HuH-7 (cell line): ENCODE data around the gene CDKL5.
"Not testable (repeated sequence)": the region's sequence is repeated elsewhere in the genome, so short reads cannot be mapped to it uniquely, and the experiment has no call there.

Source experiments
- DNase-seq: peaks from one replicate; pipeline ENCODE4 v3.0.0; 2011; ENCODE audit warnings: low spot score

CDKL5 gene

DNA sequence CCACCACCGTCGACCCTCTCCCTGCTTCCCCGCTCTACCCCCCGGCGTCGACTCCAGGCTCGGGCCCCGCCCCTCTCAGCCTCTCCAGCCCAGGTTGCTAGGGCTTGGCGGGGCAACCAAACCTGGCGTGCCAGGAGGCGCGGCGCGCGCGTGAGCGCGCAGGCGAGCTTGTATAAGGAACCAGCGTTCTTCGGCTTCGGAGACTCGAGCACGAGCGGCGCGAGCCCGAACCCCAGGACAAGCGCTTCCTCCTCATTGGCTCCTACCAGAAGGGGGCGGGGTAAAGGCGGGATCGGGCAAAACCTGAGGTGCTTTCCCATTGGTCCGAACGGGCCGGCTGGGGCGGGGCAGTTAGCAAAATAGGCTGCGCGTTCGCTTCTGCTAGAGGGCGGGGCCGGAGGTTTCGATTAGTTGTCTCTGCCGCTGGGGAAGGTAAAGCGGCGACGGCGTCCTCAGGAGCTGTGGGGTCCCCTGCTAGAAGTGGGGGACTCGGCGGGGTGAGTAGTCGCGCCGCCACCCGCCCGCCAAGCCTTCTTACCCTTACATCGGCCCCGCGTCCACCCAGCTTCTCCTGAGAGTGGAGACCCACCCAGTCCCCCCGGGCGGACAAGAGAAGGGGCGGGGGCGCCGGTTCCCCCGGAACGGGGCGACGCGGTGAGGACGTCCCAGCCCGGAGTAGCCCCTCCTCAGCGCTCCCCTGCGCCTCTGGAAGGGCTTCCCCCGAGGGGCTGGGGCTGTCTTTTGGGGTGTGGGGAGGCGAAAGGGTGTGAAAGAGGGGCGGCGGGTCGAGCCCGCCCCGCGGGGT is at the start of gene CDKL5:
CDKL5 (plus strand) TSS at position 410 of the 805 bp plus-strand sequence. CDS start 81,489 bp downstream, outside the sequence.
- peak; percentile 70 for DNase-seq

DNA sequence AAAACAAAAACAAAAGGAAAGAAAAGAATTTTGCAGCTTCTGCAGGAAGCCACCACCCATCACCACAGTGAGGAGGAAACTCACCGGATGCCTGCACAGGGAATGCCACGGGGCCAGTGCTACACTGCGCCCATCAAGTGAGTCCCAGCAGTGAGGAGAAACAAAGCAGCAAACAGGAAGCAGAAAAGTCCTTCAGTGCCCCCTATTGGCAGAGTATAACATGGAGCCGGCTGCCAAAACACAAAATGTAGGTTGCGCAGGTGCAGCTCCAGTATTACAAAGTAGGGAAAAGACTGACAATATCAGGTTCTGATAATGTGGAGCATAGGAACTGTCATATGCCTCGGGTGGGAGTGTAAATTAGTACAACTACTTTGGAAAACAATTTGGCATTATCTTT is 47.6 kb upstream of the CDKL5 start:
- DNase-seq = peak; percentile 17

- DNase-seq = no peak
Observed at GRCh38 chrX:18389966-18390365, 35.4 kb upstream of the CDKL5 start.

- DNase-seq = peak; percentile 12
Observed at GRCh38 chrX:18390941-18391538, 34.4 kb upstream of the CDKL5 start.

DNA sequence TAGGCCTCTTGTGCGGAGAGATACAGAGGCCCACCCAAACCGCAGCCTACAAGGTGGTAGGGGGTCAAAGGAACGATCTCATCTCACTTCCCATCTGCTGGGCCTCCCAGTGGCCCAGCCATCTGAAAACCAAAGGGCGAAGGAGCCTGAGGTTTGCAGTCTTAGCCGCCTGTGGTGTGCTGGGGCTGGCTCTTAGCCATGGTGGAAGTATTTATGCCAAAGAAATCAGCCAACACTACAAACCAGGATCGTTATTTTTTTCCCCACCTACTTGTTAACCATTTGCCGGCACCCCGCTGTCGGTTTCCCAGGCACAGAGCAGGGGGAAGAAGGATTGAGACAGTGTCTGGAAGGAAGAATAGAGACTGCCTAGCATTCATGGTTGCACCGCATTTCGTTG is 30.9 kb upstream of the CDKL5 start:
- no peak for DNase-seq

DNA sequence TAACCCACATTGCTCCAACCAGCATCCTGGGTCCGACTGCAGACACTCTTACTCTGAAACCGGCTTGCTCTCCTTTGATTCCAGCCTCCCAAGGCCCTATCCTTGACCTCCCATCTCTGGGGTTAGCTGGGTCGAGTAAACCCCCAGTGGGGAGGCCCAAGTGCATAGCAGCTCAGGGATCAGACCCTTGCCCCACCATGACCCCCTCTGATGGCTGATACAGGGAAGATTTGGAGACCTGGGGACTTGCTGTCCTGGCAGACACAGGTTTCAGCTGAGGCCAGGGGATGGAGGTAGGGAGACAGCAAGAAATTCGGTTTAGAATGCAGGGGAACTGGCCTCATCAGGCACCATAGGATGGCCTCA is 23.6 kb upstream of the CDKL5 start:
- no peak for DNase-seq

DNA sequence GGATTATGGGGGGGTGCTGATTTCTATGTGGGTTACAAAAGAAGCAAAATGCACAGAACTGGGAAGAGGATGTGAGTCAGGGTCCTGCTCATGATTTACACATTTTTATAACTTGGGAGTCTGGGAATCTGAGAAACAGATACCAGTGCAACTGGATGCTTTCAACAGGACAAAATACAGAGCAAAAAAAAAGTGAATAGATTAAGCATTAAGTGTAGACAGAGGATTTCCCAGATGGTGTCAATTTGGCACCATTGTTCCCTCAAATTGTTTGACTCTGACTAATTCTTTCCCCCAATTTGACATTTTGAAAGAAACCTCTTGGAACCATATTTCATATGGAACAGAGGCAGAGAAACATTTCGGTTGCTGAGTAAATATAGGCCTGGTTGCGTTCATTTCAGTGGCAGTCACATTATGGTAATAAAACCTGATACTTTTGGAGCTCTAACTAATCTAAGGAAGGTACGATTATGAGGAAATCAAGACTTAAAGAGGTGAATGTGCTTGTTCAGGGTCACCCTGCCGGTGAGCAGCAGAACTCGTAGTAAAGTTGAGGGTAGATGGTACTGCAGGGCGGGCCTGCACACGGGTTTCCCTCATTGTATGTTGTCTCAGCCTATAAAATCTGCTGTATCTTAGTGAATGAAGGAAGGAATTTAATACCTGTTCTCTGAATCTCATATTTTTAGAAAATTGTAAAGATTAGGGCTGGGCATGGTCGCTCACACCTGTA is 18.7 kb upstream of the CDKL5 start:
- DNase-seq = no peak

DNA sequence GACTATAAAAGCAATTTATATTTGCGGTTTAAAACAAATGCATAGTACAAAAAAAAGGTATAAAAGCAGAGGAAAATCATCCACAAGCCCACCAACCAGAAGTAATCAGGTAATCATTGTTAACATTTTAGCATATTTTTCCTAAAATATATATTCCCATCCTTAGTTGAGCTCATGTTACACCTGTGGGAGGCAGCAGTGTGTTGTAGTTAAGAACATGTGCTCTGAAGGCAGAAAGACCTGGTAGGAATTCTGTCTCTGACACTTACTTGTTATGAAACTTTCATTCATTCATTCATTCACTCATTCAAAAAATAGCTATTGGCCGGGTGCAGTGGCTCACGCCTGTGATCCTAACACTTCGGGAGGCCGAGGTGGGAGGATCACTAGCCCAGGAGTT is 15.4 kb upstream of the CDKL5 start:
- no peak for DNase-seq

DNA sequence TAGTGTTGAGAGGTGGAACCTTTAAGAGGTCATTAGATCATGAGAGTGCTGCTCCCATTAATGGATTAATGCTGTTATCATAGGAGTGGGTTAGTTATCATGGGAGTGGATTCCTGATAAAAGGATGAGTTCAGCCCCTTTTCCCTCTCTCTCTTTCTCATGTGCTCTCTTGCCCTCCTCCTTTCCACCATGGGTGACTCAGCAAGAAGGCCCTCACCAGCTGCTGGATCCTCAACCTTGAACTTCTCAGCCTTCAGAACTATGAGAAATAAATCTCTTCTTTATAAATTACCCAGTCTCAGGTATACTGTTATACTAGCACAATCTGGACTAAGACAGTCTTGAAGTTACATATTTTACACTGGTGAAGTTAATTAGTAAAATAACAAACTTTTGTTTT is 10.0 kb upstream of the CDKL5 start:
- DNase-seq = no peak

GRCh38 chrX:18422325-18422724 is 3.1 kb upstream of the CDKL5 start:
- no peak for DNase-seq

- DNase-seq = no peak
Observed at GRCh38 chrX:18422886-18423285, 2.5 kb upstream of the CDKL5 start.

- no peak for DNase-seq
Observed at GRCh38 chrX:18424482-18425198, 768 bp upstream of the CDKL5 start.

DNA sequence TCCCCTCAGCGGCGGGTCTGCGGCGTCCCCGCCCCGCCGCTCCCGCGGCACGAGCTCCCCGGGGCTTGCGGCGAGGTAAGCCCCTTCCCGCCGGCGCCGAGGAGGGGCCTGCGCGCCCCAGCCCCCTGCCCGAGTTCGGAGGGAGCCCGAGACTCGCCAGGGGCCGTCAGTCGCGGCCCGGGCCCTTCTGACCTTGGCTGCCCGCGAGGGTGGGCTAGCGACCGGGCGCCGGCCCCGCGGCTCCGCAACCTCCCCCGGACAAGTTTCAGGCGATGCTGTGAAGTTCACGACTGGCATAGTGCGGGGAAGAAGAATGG is 554 bp downstream of the CDKL5 start:
- DNase-seq = no peak

GRCh38 chrX:18428006-18428405 is 2.6 kb downstream of the CDKL5 start:
- no peak for DNase-seq

DNA sequence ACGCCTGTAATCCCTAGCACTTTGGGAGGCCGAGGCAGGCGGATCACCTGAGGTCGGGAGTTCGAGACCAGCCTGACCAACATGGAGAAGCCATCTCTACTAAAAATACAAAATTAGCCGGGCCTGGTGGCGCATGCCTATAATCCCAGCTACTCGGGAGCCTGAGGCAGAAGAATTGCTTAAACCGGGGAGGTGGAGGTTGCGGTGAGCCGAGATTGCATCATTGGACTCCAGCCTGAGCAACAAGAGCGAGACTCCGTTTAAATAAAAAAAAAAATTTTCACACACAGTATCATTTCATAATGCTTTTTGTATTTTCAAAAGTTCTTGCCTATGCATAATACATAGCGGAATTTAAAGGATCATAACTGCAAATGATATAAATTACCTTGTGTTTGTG is 7.9 kb downstream of the CDKL5 start:
- DNase-seq = not testable (repeated sequence)

DNA sequence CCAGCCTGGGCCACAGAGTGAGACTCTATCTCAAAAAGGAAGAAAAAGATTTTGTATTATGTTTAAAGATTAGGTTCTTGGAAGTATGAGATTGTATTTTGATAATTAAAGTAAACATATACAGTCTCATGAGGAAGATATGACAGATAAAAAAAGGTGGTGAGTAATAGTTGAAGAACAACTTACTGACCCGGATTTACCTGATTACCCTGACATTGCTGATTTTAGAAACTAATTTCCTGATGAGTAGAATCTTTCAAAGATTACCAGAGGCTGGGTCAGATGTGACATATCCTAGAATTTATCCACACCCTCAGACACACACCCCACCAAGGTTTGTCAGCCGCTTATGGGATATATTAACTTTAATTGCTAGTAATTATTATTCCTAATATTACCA is 9.5 kb downstream of the CDKL5 start:
- no peak for DNase-seq

DNA sequence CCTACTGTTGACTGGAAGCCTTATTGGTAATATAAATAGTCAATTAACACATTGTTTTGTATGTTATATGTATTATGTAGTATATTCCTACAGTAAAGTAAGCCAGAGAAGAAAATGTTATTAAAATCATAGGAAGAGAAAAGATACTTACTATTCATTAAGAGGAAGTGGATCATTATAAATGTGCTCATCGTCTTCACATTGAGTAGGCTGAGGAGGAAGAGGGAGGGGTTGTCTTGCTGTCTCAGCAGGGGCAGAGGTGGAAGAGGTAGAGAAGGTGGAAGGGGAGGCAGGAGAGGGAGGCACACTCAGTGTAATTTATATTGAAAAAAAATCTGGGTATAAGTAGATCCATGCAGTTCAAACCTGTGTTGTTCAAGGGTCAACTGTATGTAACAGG is 10.6 kb downstream of the CDKL5 start:
- DNase-seq = no peak

GRCh38 chrX:18440835-18441234 is 15.4 kb downstream of the CDKL5 start:
- no peak for DNase-seq

- DNase-seq = no peak
Observed at GRCh38 chrX:18441780-18442367, 16.5 kb downstream of the CDKL5 start.

DNA sequence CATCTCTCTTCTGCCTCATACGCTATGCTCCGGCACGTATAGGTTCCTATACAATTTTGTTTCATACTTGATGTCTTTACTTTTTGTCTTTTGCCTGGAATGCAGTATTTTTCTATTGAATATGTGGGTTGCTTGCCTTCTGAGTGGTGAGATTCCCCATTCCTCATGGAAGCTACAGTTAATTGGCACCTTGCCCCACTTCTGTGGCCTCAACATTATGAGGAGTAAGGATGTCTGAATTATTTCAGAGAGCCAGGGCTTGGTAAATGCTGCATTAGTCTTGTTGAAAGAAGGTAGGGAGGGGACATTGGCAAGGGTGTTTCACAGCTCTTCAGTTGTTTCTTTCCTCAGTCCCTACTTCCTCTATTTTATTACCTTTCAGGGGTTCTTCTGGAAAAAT is 23.0 kb downstream of the CDKL5 start:
- no peak for DNase-seq

DNA sequence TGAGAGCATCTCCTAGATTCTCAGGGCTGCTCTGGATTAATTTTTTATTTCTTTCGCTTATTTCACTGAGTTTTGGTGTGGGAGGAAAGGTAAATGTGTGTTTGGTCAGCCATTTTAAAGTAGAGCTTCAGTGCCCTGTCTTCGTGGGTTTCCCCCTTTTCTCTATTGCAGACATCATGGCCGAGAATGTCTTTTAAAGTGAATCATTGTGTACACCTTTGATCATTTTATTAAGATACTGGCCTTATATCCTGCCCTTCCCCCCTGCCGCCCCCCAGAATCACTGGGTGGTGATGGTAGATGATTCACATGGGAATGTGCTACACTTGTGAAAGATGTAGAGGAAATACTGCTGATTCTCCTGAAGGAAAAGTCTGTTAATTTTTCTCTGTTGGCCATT is 23.8 kb downstream of the CDKL5 start:
- no peak for DNase-seq

DNA sequence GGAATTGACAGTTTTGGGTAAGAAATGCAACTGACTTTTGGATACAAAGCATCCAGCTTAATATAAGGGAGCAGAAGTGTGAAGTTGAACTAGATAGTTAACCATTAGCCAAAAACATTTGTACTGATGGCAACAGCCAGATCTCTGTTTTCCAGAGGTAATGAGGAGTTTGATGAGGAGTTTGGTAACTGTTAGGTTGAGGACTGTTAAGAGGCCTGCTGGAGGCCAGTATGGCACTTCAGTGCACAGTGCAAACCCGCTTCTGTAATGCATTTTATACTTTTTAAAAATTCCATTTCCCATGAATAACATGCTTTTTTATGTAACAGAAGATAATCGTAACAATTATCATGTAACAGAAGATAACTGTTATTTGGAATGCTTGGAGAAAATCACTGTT is 30.0 kb downstream of the CDKL5 start:
- DNase-seq = no peak
